ENCODE measurements around the gene ADD1. TPM values are rescaled to one million over a fixed set of nuclear protein-coding genes. Genes with fewer than 3 reads are reported as not detected.

The ADD1 gene
- total and polyA plus RNA-seq, 2 of the 13 experiments (the other 11 are each of a cell fraction or from before 2014, with no cell fraction given), result 73.9 to 122 TPM

- no peak for FAIRE-seq
- intact Hi-C loops (cut with micrococcal nuclease; ENCODE audit: unreplicated experiment), result no loop called here
- ChIA-PET CTCF (ENCODE audit: low intra/inter-chr PET ratio, low total read pairs) (no interaction called here), POLR2A (no interaction called here)
- Histone ChIP-seq H4K20me1 (ENCODE audit: insufficient read depth, low read length) (no peaks in the 10 kb centered on the region), H3K9ac (ENCODE audit: insufficient read depth, low read depth, low read length) (no peak overlapping the region), H3K4me2 (ENCODE audit: low read depth, low read length) (no peak overlapping the region), H3K27me3 (ENCODE audit: control insufficient read depth in 1 of 2, insufficient read depth in 2 of 2, low read length in 2 of 2) (no peaks in the 10 kb centered on the region), H2AFZ (ENCODE audit: low read length) (no peak overlapping the region), H3K4me1 (ENCODE audit: insufficient read depth, low read length) (peaks cover 3% of the 10 kb centered on the region), H3K79me2 (ENCODE audit: insufficient read depth, low read length) (peaks cover 2% of the 10 kb centered on the region), H3K4me3 (replicated peaks in 1 of 3; ENCODE audit: insufficient read depth in 1 of 3, low read depth in 2 of 3, low read length in 3 of 3) (no peak overlapping the region), H3K27ac (ENCODE audit: extremely low read length, insufficient read depth, low read length) (no peak overlapping the region), H3K36me3 (replicated peaks in 1 of 2; ENCODE audit: control insufficient read depth in 1 of 2, insufficient read depth in 2 of 2, low read length in 2 of 2) (peaks cover 30 to 59% of the 10 kb centered on the region in 2 experiments), H3K9me3 (ENCODE audit: low read length) (no peaks in the 10 kb centered on the region)
- no peak for DNase-seq (ENCODE audit: low spot score)
- 79% methylated on average over 7 of the region's 7 CpGs for WGBS (ENCODE audit: low lambda C conversion rate)
- no TSS peak for BruUV-seq (replicated peaks)
- no peak for TF ChIP-seq ZNF709 (CRISPR knock-in tag; IDR thresholded peaks at IDR 0.05)
- TF ChIP-seq KAT2B (IDR thresholded peaks at IDR 0.05; ENCODE audit: borderline replicate concordance, low read depth, low read length), result no peak
- no peak for TF ChIP-seq MED1 (CRISPR knock-in tag; IDR thresholded peaks at IDR 0.05)
- no peak for TF ChIP-seq PAWR (CRISPR knock-in tag; IDR thresholded peaks at IDR 0.05; ENCODE audit: borderline replicate concordance)
- TF ChIP-seq MXD4 (CRISPR knock-in tag; IDR thresholded peaks at IDR 0.05), result no peak
- TF ChIP-seq ZNF382 (CRISPR knock-in tag; IDR thresholded peaks at IDR 0.05; ENCODE audit: borderline replicate concordance), result no peak
- TF ChIP-seq ZNF616 (CRISPR knock-in tag; IDR thresholded peaks at IDR 0.05; ENCODE audit: low read depth), result no peak
- no peak for TF ChIP-seq KMT2B (CRISPR knock-in tag; IDR thresholded peaks at IDR 0.05)
- TF ChIP-seq, protein P1, sequence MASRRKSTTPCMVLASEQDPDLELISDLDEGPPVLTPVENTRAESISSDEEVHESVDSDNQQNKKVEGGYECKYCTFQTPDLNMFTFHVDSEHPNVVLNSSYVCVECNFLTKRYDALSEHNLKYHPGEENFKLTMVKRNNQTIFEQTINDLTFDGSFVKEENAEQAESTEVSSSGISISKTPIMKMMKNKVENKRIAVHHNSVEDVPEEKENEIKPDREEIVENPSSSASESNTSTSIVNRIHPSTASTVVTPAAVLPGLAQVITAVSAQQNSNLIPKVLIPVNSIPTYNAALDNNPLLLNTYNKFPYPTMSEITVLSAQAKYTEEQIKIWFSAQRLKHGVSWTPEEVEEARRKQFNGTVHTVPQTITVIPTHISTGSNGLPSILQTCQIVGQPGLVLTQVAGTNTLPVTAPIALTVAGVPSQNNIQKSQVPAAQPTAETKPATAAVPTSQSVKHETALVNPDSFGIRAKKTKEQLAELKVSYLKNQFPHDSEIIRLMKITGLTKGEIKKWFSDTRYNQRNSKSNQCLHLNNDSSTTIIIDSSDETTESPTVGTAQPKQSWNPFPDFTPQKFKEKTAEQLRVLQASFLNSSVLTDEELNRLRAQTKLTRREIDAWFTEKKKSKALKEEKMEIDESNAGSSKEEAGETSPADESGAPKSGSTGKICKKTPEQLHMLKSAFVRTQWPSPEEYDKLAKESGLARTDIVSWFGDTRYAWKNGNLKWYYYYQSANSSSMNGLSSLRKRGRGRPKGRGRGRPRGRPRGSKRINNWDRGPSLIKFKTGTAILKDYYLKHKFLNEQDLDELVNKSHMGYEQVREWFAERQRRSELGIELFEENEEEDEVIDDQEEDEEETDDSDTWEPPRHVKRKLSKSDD (CRISPR knock-in tag; IDR thresholded peaks at IDR 0.05; ENCODE audit: low read depth), result no peak
- no peak for TF ChIP-seq PLSCR1 (CRISPR knock-in tag; IDR thresholded peaks at IDR 0.05; ENCODE audit: borderline replicate concordance)
- TF ChIP-seq SP5 (CRISPR knock-in tag; IDR thresholded peaks at IDR 0.05; ENCODE audit: borderline replicate concordance, low read depth), result no peak
- no peak for TF ChIP-seq ZNF263 (CRISPR knock-in tag; IDR thresholded peaks at IDR 0.05)
- no peak for TF ChIP-seq THAP11 (CRISPR knock-in tag; IDR thresholded peaks at IDR 0.05)
- TF ChIP-seq ZNF543 (CRISPR knock-in tag; IDR thresholded peaks at IDR 0.05), result no peak
- TF ChIP-seq ZNF577 (CRISPR knock-in tag; IDR thresholded peaks at IDR 0.05; ENCODE audit: borderline replicate concordance, low read depth), result no peak
- no peak for TF ChIP-seq ZNF317 (CRISPR knock-in tag; IDR thresholded peaks at IDR 0.05)
- no peak for TF ChIP-seq ZNF430 (CRISPR knock-in tag; IDR thresholded peaks at IDR 0.05)
- no peak for ATAC-seq
- in situ Hi-C loops (cut with HindIII; ENCODE audit: extremely low pct_ligation_motif_present, low pct_unique_long_range_greater_than_20kb), result no loop called here
These were observed 81.2 kb downstream of the ADD1 start for GRCh38 chr4:2924765-2925301.
